ENCODE results near the gene GPR158.

DNA sequence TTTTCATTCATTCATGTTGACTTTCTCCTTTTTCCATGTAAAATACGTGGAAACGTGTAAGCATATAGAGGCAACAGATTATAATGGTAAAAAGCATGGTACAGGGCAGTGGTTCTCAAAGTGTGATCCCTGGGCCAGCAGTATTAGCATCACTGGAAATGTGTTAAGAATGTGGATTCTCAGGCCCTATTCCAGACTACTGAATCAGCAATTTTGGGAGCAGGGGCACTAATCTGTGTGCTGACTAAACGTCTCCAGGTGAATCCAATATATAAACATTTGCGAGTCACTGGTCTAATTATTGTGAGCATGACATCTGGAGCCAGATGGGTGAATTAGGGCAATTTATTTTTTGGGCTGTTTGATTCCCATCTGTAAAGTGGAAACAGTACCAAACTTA is 5.1 kb upstream of the GPR158 start:
- TF ChIP-seq, protein P1, sequence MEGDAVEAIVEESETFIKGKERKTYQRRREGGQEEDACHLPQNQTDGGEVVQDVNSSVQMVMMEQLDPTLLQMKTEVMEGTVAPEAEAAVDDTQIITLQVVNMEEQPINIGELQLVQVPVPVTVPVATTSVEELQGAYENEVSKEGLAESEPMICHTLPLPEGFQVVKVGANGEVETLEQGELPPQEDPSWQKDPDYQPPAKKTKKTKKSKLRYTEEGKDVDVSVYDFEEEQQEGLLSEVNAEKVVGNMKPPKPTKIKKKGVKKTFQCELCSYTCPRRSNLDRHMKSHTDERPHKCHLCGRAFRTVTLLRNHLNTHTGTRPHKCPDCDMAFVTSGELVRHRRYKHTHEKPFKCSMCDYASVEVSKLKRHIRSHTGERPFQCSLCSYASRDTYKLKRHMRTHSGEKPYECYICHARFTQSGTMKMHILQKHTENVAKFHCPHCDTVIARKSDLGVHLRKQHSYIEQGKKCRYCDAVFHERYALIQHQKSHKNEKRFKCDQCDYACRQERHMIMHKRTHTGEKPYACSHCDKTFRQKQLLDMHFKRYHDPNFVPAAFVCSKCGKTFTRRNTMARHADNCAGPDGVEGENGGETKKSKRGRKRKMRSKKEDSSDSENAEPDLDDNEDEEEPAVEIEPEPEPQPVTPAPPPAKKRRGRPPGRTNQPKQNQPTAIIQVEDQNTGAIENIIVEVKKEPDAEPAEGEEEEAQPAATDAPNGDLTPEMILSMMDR (IDR thresholded peaks at IDR 0.05; ENCODE audit: borderline replicate concordance, extremely low read depth, low read length, poor library complexity, severe bottlenecking): no peak
- TF ChIP-seq EZH2 (IDR thresholded peaks at IDR 0.05; ENCODE audit: borderline replicate concordance, low read depth, low read length, severe bottlenecking): no peak
